AML-193 (cell line): Measurements from ENCODE around the gene TSPAN3.

Experiments
- DNase-seq, 2 experiments: peaks; one replicate each; lab custom pipeline; 2025; lab: John Stamatoyannopoulos, UW

The TSPAN3 gene

DNA sequence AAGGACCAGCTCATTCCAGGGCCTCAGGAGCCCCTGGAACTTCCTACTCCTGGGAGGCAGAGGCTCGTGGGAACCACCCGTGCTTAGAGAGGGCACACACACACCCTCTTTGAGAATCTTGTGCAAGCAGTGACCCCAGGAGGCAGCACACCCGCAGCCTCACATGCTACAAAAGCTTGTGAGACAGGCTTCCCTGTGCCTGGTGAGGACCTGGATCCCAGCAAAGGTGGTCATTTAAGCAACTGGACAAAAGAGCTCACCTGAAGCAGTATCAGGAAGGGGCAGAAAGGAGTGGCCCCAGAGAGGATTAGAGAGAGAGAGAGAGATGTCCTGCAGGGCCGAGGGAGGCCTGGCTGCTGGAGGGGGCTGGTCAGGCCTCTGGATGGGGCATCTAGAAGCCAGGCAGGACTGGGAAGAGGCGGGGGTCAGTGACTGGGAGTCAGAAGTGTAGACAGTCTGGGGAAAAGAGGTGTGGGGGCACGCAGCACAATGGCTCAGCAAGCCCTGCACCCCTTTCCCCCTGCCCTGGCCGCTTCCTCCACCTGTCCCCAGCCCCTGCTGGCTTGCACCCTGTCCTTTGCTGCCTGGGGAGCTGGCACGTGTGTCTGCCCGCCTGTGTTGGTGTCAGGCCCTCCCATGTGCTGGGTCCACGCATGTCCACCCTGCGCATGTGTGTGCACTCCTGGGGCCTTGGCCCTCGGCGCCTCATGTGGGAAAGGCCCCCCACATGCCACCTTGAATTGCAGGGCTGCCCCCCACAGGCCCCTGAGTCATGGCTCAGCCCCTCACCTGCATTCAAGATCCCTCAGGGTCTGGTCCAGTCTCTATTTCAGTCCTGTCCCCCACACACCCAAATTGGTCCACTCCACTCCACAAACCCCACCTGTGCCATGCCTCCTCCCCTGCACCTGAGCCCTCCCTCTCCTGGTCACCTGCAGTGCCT lies 36.9 kb downstream of the TSPAN3 start:
- DNase-seq, result no peak

DNA sequence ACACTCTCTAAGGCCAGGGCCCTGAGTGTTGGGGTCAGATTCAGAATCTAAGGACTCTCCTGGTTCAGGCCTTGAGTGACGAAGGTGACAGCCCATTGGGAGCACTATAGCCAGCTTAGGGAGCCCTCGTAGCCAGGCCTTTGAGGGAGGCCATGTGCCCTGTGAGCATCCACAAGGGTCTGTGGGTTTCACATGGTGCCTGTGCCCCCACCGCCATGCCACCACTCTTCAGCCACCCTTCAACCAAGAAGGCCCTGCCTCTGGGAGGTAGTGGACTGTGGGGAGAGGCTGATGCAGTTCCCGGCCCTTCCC lies 37.5 kb downstream of the TSPAN3 start:
- DNase-seq, result no peak

DNA sequence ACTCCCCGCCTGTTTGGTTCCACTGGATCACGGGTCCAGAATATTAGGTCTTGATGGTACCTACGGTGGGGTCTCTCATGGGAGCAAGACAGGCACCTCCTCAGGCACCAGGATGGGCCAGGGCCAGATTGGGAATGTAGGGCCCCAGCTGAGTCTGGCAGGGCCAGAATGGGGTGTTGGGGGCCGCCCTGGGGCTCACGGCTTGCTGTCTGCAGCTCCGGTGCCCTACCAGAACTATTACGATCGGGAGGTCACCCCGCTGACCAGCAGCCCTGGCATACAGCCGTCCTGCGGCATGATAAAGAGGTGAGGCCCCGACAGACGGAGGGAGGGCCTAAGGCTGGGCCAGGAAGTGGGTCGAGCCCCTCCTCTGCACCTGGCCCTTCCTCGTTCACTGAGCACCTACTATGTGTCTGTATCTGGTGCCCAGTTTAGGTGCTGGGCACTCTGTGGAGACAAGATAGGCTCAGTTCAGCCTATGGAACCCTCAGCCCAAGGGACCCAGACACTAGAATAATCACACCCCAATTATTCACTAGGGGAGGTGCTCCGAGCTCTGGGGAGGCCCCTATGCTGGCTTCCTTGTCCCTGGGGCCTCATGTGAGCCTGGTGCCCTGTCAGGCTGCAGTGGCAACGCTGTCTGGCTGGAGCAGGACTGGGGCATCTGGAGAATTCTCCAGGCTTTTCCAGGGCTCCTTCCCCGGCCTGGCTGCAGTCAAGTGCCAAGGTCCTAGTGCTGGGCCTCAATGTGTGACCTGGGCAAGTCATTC lies 38.1 kb downstream of the TSPAN3 start:
- DNase-seq, result no peak

DNA sequence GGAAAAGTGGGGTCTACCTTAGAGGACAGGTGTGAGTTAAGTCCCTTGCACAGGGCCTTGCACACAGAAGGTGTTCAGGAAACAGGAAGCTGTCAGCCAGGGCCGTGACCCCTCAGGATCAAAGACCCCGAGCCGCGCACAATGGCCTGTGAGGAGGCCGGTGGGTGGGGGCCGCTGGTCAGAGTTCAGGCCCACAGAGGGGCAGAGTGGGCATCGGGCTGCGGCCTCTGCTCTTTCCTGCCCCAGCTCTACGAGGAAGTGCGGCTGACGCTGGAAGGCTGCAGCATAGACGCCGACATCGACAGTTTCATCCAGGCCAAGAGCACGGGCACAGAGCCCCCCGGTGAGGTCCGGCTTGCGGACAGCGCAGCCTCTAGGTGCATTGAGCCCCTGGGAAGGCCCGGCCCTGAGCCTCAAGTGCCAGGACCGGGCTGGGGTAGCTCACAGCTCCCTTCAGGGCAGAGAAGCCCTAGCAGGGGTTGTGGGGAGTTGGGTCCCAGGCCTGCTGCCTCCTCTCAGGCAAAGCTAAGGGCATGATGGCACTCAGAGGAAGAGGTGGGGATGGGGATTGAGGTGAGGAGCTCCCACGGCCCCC lies 38.8 kb downstream of the TSPAN3 start:
- DNase-seq, result no peak

DNA sequence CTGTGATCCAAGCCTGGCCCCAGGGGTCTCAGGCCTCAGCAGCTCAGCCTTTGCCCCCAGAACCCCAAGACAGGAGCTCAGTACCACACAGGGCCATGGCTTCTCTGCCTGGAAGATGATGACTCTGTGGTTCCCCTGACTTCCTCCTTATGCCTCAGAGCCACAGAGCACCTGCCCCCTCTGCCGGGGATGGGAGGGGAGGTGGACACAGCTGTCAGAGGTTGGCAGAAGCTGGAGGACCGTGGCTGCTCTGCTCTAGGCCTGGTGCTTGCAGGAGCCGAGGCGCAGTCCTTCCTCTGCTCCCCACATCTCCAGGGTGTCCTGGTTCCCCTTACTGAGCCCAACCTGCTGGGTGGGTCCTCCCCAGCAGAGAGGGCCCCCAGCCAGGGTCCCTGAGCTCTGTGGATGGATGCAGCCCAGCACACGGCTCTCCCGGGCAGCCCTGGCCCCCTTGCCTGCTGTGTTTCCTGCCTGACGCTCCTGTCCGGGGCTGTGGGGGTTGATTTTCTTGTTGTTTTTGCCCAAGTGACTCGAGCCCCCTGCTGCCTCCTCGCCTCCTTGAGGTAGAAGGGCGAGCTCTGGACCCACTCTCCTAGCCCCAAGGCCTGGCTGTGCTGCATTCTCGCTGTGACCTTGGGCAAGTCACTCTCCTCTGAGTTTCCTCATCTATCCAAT lies 39.4 kb downstream of the TSPAN3 start:
- DNase-seq, result no peak

DNA sequence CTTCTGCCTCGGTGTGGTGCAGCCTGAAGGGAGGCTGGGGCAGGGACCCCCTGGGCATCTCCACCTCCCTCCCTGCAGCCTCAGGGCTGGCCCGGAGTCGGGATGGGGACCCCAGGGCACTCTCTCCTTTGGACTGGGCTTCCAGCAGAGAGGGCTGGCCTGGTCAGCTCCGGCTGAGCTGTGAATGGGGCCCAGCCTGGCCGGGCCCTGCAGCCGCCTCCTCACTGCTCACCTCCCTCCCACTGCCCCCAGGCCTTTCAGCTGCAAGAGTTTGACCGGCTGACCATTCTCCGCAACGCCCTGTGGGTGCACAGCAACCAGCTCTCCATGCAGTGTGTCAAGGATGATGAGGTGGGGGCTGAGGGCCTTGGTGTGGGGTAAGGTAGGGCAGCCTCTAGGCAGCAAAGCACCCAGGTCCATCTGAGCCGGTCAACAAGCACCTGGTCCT lies 40.0 kb downstream of the TSPAN3 start:
- DNase-seq, result no peak

DNA sequence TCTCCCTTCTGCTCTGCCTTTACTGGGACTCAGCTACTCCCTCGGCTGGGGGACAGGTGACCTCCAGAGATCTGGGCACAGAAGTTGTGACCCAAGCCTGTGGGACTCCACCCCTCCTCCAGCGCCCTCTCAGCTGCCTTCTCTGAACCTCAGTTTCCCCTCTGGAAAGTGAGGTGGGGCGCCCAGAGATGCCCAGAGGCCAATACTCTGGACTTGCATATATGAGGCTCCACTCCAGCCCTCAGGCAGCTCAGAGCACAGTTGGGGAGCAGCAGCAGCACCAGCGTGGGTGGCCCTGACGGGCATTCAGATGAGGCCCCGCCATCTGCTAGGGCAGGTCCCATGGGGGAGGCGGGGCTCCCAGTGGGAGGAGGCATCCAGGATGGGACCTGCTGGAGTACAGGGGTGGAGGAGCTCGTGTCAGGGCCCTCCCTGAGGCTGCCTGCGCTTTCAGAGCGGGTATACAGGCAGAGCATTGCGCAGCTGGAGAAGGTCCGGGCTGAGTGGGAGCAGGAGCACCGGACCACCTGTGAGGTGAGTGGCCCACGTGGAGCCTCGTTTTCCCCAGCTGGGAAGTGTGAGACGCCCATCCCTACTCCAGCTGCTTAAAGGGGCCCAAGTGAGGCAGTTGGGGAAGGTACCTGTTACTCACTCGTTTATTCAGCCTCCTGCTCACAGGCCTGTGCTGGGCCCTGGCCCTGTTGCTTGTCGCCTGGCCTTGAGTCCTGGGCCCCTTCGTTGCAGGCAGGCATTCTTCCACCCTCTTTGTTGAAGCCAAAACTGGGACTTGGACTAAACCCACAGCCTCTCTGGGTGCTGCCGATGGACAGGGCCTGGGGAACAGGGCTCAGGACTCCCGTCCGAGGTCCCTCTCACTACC lies 40.6 kb downstream of the TSPAN3 start:
- DNase-seq, result no peak

DNA sequence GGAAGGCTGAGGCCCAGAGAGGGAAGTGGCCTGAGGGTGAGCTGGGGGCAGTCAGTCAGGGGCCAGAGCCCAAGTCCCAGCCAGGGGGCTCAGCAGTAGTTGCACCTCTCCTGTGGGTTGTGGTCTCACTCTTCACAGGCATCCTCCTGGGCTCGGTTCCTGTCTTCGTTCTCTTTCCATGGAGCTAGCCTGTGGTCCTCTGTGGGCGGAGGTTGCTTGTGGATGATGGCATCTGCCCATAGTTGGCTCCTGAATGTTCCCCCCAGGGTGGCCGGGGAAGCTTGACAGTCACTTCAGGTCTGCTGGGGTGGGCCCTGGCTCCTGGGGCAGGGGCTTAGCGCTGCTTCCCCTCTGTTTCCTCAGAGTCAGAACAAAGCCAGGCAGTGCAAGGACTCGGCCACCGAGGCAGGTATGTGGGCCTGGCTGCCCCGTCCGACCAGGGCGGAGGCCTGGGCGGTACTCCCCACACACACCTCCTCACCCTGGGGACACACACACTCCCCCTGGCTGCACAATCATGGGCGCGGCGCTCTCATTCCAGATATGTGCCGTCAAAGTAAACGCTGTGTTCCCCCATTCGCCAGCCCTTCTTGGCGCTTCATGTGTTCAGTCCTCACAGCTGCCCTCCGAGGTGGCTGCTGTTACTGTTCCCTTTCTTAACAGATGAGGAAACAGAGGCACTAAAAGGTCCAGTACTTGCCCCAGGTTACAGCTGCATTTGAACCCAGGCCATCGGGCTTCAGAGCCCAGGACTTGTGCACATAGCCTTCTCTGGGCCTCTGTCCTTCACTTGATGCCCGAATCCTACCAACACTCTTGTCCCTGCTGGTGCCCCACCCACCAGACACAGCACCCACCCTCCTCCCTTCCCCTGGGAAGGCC lies 41.5 kb downstream of the TSPAN3 start:
- no peak for DNase-seq

DNA sequence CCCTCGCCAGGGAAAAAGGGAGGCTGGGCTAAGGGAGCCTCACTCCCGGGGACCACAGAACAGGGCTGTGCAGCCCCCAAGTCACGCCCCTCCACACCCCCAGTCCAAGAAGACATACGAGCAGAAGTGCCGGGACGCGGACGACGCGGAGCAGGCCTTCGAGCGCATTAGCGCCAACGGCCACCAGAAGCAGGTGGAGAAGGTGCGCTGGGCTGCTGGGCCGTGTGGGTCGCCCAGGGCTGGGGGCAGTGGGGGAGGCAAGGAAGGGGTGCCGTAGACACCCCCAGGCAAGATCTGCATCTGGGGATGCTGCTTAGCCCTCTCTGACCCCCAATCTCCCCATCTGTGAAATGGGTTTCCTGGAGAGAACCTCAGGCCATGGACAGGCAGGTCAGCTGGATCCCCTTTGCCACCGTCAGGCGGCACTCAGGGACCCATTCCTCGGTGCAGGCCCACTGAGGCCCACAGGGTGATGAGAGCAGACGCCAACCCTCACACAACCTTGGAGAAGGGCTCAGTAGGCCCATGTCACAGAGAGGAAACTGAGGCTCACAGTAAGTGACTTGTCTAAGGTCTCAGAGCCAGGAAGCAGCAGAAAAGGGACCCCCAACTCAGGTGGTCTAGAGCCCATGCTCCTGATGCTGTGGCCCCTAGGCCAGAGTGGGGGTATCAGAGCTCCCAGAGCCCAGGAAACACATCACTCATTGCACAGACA lies 42.3 kb downstream of the TSPAN3 start:
- no peak for DNase-seq

DNA sequence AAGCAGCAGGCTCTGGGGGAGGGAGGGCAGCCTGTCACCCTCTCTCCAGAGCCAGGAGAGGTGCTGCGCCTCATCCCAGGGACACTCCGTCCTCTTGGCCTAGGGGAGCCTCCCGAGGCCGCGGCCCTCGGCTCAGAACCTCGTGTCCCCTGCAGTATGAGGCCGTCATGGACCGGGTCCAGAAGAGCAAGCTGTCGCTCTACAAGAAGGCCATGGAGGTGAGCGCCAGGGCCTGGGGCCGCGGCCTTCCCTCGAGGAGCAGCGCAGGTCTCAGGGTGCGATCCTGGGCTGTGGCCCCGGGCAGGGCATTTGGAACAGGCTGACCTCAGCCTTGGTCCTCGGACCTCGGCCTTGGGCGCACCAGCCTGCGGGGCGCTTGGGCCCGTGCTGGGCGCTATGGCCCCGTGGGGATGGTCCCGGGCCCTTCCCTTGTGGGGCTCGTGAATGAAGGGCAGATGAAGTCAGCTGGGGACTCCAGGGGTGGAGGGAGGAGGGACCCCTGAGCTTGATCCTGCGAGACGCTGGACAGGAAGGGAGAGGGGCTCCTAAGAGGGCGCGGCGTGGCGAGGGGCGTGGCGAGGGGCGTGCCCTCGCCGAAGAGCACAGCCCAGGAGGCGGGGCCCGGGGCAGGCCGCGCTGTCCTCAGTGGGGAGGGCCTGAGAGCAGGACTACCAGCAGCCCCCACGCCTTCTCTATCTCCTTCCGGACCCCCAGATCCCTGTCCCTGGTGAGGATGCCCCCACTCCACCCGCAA lies 43.0 kb downstream of the TSPAN3 start:
- DNase-seq, result no peak

DNA sequence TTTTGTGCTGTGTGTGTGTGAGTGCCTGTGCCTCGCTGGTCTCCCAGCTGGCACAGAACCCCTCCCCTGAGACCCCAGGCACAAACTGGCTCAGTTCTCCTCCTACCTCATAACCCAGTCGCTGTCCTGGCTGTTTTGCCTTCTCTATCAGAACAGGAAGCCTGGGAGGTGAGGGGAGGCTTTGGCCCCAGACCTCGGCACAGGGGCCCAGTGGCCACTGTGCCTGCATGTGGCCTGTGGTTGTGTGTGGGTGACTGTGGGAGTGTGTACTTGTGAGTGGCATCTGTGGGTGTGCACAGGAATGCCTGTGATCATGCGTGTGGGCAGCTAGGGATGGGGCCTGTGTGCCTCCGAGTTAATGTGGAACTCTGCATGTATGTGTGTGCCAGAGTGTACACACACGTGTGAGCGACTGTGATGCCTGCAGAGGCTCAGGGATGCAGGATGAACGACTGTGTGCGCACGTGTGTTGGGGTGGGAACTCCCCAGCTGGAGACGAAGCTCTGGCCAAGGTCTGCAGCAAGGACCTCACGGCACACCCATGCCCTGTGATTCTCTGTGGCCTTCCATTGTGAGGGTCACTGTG lies 43.7 kb downstream of the TSPAN3 start:
- no peak for DNase-seq

DNA sequence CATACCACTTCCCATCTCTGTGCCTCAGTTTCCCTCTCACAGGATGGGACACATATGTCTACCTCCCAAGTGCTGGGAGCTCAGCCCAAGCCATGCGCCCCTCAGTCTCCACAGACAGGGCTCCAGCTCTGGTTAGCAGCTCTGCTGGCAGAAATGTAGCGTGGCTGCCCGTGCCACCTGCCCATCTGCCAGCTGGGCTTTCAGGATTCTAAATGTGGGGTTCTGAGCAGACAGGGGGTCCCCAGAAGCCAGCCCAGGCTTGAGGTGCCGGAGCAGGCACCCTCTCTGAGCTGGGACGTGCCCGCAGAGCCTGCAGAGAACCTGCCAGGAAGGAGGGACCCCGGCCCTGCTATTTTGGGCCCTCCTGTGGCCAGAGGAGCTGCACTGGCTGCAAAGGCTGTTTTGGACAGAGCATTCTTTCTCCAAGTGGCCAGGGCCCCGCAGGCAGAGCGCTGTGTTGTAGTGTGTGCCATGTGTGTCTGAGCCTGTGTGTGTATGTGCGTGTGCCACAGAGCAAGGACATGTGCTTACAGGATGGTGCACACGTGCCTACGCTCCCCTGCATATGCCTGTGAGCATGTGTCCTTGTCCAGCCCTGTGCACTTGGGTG lies 44.3 kb downstream of the TSPAN3 start:
- DNase-seq, result no peak

DNA sequence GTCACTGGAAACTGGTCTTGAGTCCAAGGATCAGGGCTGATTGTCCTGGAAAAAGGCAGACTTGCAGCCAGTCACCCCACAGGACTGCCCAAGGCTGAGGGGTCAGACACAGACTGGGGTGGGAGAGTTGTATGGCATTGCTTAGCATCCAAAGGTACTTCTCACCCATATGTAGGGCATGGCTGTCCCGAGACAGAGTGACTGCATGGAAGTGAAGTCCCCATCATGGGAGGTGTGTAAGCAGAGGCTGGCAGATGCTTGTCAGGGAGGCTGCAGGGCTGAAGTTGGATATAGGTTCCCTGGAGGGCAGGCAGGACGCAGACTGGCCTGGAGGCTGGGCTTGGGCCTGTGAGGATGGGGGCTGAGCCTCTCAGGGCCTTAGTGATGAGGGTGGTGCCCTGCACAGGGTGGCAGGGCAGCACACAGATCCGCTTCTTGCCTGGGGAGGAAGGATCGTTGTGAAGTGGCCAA lies 44.9 kb downstream of the TSPAN3 start:
- no peak for DNase-seq

DNA sequence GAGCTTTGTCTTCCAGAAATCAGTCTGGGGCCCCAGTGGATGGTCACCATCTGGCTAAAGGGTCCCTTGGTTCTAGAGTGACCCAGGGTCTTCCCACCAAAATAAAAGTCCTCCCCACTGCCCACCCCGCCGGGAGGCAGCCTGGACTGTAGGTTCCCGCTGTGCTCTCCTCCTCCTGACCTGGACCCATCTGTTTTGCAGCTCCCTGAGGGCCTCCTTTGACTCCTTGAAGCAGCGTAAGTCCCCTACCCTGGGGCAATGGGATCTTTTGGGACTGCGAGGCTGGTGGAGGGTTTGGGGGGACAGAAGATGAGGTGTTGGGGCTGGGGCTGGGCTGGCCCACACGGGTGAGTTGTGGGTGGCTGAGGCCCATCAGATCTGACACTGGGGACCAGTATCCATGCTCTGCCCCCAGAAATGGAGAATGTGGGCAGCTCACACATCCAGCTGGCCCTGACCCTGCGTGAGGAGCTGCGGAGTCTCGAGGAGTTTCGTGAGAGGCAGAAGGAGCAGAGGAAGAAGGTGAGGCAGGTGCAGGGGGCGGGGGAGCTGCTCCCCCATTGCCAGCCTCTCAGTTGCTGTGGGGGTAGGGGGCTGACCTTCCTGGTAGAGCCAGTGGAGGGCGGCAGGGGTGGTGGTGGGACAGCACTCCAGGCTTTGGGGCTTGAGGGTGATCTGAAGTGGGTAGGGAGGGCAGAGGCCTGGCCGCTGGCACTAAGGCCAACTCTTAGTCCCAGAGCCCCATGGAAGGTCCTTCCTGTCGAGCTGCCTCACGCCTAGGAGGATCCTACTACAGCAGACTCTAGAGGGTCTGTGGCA lies 45.6 kb downstream of the TSPAN3 start:
- no peak for DNase-seq

DNA sequence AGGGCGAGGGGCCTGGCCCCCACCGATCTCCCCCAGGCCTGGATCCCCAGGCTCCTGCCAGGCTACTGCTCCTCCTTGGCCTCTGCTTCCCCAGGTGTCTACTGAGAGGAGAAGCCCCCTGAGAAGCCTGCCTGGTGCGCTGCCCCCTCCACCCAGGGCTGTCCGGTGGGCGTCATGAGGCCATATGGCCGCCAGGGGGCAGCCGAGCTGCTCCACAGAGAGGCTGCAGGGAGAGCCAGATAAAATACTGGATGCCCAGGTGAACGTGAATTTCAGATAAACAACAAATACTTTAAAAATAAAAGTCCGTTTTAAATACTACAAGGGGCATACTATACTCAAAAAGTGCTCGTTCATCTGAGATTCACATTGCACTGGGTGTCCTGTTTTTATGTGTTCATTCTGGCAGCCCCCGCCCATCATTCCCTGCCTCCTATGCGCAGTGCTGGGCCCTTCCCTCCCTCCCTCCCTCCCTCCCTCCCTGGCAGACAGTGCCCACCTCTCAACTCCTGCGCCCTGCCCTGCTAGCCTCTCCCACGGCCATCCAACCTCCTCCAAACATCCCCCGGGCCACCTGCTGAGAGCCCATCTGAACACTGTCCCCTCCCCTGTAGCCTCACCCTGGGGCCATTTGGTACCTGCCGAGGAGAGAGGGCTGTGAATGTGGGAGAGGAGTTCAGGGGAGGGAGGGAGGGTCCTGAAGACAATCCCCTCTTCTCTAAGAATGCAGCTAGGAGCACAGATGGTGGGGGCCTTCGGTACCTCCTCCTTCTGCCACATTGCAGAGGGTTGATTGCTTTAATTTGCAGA lies 46.4 kb downstream of the TSPAN3 start:
- peak in 1 of 2 experiments; percentile 26 for DNase-seq
